H1 (cell line): ENCODE measurements around the gene KIF25. TPM values are rescaled to one million over a fixed set of nuclear protein-coding genes. Genes with fewer than 3 reads are reported as not detected.

Source experiments
- CTCF ChIA-PET: fragments of 300-600 bp; sonication (Branson Sonifier 250); formaldehyde crosslinking; loops from one replicate; lab custom pipeline; 2021; ENCODE audit not compliant: partially characterized antibody; lab: Charles Lee
- POLR2A ChIA-PET: fragments of 300-600 bp; sonication (Branson Sonifier 250); formaldehyde crosslinking; loops from one replicate; lab custom pipeline; 2021; ENCODE audit warnings: inconsistent platforms; ENCODE audit not compliant: partially characterized antibody; lab: Charles Lee
- DNase-seq, 2 experiments: peaks; one replicate each; pipeline versions ENCODE4 v3.0.0 to v3.0.0-alpha.2; 2010 to 2022; ENCODE audit warnings: low spot score in 2 of 2, low read depth in 1 of 2, mixed read lengths in 1 of 2
- FAIRE-seq: peaks from 2 replicates; lab custom pipeline; 2011; peaks lifted over from hg19 to GRCh38; lab: Jason Lieb, UNC
- H2AFZ ChIP-seq: 2 replicates; pipeline ENCODE4 v1.8.1; 2012; ENCODE audit warnings: low read length, inconsistent platforms
- H2AK5ac ChIP-seq: 2 replicates; pipeline ENCODE4 v1.6.1; 2013; ENCODE audit warnings: low read depth, low read length
- H2BK120ac ChIP-seq: replicated peaks from 2 replicates; pipeline ENCODE3; 2013; ENCODE audit warnings: low read depth, low read length, inconsistent platforms
- H2BK12ac ChIP-seq: 2 replicates; pipeline ENCODE4 v1.6.1; 2013; ENCODE audit warnings: low read depth, low read length
- H2BK15ac ChIP-seq: 2 replicates; pipeline ENCODE4 v1.6.1; 2013; ENCODE audit warnings: low read length
- H2BK20ac ChIP-seq: 2 replicates; pipeline ENCODE4 v1.6.1; 2013; ENCODE audit warnings: low read length
- H2BK5ac ChIP-seq: 2 replicates; pipeline ENCODE4 v1.6.1; 2013; ENCODE audit warnings: low read depth, low read length
- H3K14ac ChIP-seq: 2 replicates; pipeline ENCODE4 v1.6.1; 2013; ENCODE audit warnings: inconsistent platforms; ENCODE audit not compliant: insufficient read length
- H3K18ac ChIP-seq: 2 replicates; pipeline ENCODE4 v1.6.1; 2013; ENCODE audit warnings: low read length; ENCODE audit errors: extremely low read depth
- H3K23ac ChIP-seq: 2 replicates; pipeline ENCODE4 v1.6.1; 2013; ENCODE audit warnings: inconsistent platforms; ENCODE audit not compliant: insufficient read length
- H3K23me2 ChIP-seq: 2 replicates; pipeline ENCODE4 v1.6.1; 2013; ENCODE audit warnings: low read depth, low read length
- H3K27ac ChIP-seq: 2 replicates; pipeline ENCODE4 v1.6.1; 2011; ENCODE audit warnings: low read depth, low read length, inconsistent platforms
- H3K27me3 ChIP-seq, 4 experiments: replicated peaks in 1 of 4; 1 replicate in 1 of 4; 2 replicates in 3 of 4; pipeline versions ENCODE4 v1.6.1 to v1.8.1; 2011 to 2013; ENCODE audit warnings: low read length in 3 of 4, mild to moderate bottlenecking in 3 of 4, inconsistent platforms in 2 of 4, mixed read lengths in 2 of 4, moderate library complexity in 1 of 4; ENCODE audit not compliant: control insufficient read depth in 3 of 4, insufficient read depth in 3 of 4; ENCODE audit errors: extremely low read depth in 1 of 4
- H3K36me3 ChIP-seq, 4 experiments: 2 replicates each; pipeline versions ENCODE4 v1.6.1 to v1.8.1; 2011 to 2013; ENCODE audit warnings: mild to moderate bottlenecking in 4 of 4, low read length in 3 of 4, moderate library complexity in 2 of 4, control low read depth in 1 of 4, inconsistent platforms in 1 of 4; ENCODE audit not compliant: insufficient read depth in 4 of 4, control insufficient read depth in 2 of 4
- H3K4ac ChIP-seq: replicated peaks from 2 replicates; pipeline ENCODE3; 2013; ENCODE audit warnings: low read length, low read depth, mixed read lengths, inconsistent platforms; ENCODE audit not compliant: insufficient read length
- H3K4me1 ChIP-seq, 4 experiments: replicated peaks in 1 of 4; 1 replicate in 1 of 4; 2 replicates in 3 of 4; pipeline versions ENCODE4 v1.6.1 to v1.8.1; 2011 to 2013; ENCODE audit warnings: low read length in 3 of 4, inconsistent platforms in 2 of 4, mixed read lengths in 1 of 4; ENCODE audit not compliant: insufficient read depth in 4 of 4, control insufficient read depth in 3 of 4
- H3K4me2 ChIP-seq, 2 experiments: 2 replicates each; pipeline versions ENCODE4 v1.6.1 to v1.8.1; 2011 to 2013; ENCODE audit warnings: low read depth in 2 of 2, low read length in 2 of 2, control low read depth in 1 of 2, inconsistent platforms in 1 of 2, mild to moderate bottlenecking in 1 of 2; ENCODE audit not compliant: insufficient read depth in 1 of 2
- H3K4me3 ChIP-seq, 4 experiments: fragments of 200-600, 300-600 bp in 1 of 4; sonication (generic), shearing (Covaris generic), sonication (Bioruptor Twin) in 1 of 4; 2 replicates each; pipeline versions ENCODE4 v1.5.1 to v1.8.1; 2011 to 2016; ENCODE audit warnings: low read length in 4 of 4, low read depth in 3 of 4, control low read depth in 2 of 4, inconsistent platforms in 2 of 4, mild to moderate bottlenecking in 2 of 4, mixed read lengths in 1 of 4, moderate library complexity in 1 of 4; ENCODE audit not compliant: insufficient read depth in 2 of 4; ENCODE audit errors: extremely low read depth in 1 of 4
- H3K56ac ChIP-seq: replicated peaks from 2 replicates; pipeline ENCODE3; 2013; ENCODE audit warnings: low read depth, mild to moderate bottlenecking, mixed read lengths, low read length, inconsistent platforms; ENCODE audit not compliant: insufficient read length
- H3K79me1 ChIP-seq: 2 replicates; pipeline ENCODE4 v1.6.1; 2013; ENCODE audit warnings: low read depth, low read length, control low read depth
- H3K79me2 ChIP-seq, 2 experiments: 2 replicates each; pipeline versions ENCODE4 v1.6.1 to v1.8.1; 2012 to 2013; ENCODE audit warnings: low read length in 2 of 2, mild to moderate bottlenecking in 2 of 2, inconsistent platforms in 1 of 2; ENCODE audit not compliant: insufficient read depth in 2 of 2, control insufficient read depth in 1 of 2
- H3K9ac ChIP-seq, 4 experiments: replicated peaks in 1 of 4; 1 replicate in 1 of 4; 2 replicates in 3 of 4; pipeline versions ENCODE4 v1.6.1 to v1.8.1; 2011 to 2013; ENCODE audit warnings: low read depth in 3 of 4, low read length in 3 of 4, control low read depth in 2 of 4, mild to moderate bottlenecking in 2 of 4, moderate library complexity in 2 of 4, inconsistent platforms in 1 of 4; ENCODE audit errors: extremely low read depth in 1 of 4
- H3K9me3 ChIP-seq, 2 experiments: 2 replicates each; pipeline versions ENCODE4 v1.6.1 to v1.8.1; 2012 to 2013; ENCODE audit warnings: mild to moderate bottlenecking in 2 of 2, moderate library complexity in 2 of 2, control low read depth in 1 of 2, inconsistent platforms in 1 of 2, low read depth in 1 of 2, low read length in 1 of 2, mixed read lengths in 1 of 2; ENCODE audit not compliant: insufficient read depth in 2 of 2
- H4K20me1 ChIP-seq, 2 experiments: replicated peaks in 1 of 2; 2 replicates each; pipeline versions ENCODE3 to v1.8.1; 2011 to 2013; ENCODE audit warnings: inconsistent platforms in 2 of 2, low read length in 2 of 2, mild to moderate bottlenecking in 1 of 2; ENCODE audit not compliant: insufficient read depth in 2 of 2, control insufficient read depth in 1 of 2
- H4K5ac ChIP-seq: 2 replicates; pipeline ENCODE4 v1.6.1; 2013; ENCODE audit warnings: low read length, low read depth, mixed read lengths, inconsistent platforms; ENCODE audit not compliant: insufficient read length
- H4K8ac ChIP-seq: 2 replicates; pipeline ENCODE4 v1.8.0; 2013; ENCODE audit warnings: mild to moderate bottlenecking, moderate library complexity, low read length, inconsistent platforms; ENCODE audit not compliant: insufficient read depth; ENCODE audit errors: extremely low read depth
- H4K91ac ChIP-seq: replicated peaks from 2 replicates; pipeline ENCODE3; 2013; ENCODE audit warnings: low read length, mixed read lengths, inconsistent platforms; ENCODE audit not compliant: insufficient read length
- ASH2L ChIP-seq: fragments of 200-600, 300-600 bp; sonication (generic); IDR thresholded peaks from one replicate; pipeline ENCODE4 v1.7.1; 2017; ENCODE audit warnings: low read length
- CBX5 ChIP-seq: fragments of 300-800, 300-1000 bp; sonication (generic); IDR thresholded peaks from 2 replicates; pipeline ENCODE4 v1.7.1; 2016; ENCODE audit warnings: antibody characterized with exemption, low read length, low read depth
- CBX8 ChIP-seq: fragments of 300-800, 300-1000 bp; sonication (generic); IDR thresholded peaks from 2 replicates; pipeline ENCODE4 v1.7.1; 2016; ENCODE audit warnings: low read depth, low read length, borderline replicate concordance
- CHD1 ChIP-seq: IDR thresholded peaks from 2 replicates; pipeline ENCODE4 v1.6.1; 2012; ENCODE audit warnings: low read depth, low read length, improper control_type of control experiment
- EGR1 ChIP-seq: IDR thresholded peaks from 2 replicates; pipeline ENCODE4 v1.6.1; 2011; ENCODE audit warnings: low read depth, low read length, borderline replicate concordance
- KDM1A ChIP-seq: fragments of 200-600, 300-600 bp; sonication (generic); IDR thresholded peaks from 2 replicates; pipeline ENCODE4 v1.7.1; 2016; ENCODE audit warnings: mild to moderate bottlenecking, low read length, borderline replicate concordance
- PHF8 ChIP-seq: fragments of 200-600 bp; sonication (generic); conservative IDR thresholded peaks from 2 replicates; pipeline ENCODE4 v1.7.1; 2012; ENCODE audit warnings: low read depth, mild to moderate bottlenecking, inconsistent platforms, low read length, moderate library complexity
- RNF2 ChIP-seq: fragments of 200-900, 300-1000 bp; sonication (generic); IDR thresholded peaks from 2 replicates; pipeline ENCODE4 v1.7.1; 2016; ENCODE audit warnings: borderline replicate concordance, low read depth, mild to moderate bottlenecking, antibody characterized with exemption, low read length; ENCODE audit not compliant: poor library complexity, severe bottlenecking; ENCODE audit errors: missing control alignments
- SIX5 ChIP-seq: IDR thresholded peaks from 2 replicates; pipeline ENCODE4 v1.6.1; 2011; ENCODE audit warnings: mild to moderate bottlenecking, low read depth, low read length
- SP1 ChIP-seq: IDR thresholded peaks from 2 replicates; pipeline ENCODE4 v1.6.1; 2011; ENCODE audit warnings: low read depth, low read length
- ZNF274 ChIP-seq: IDR thresholded peaks from 2 replicates; pipeline ENCODE4 v1.7.0; 2012; ENCODE audit warnings: low read length, borderline replicate concordance; ENCODE audit errors: extremely low read depth
- WGBS, 2 experiments: shearing (Covaris generic) in 1 of 2; methylation state at CpG; one replicate each; pipeline versions ENCODE4 v1.1.6 to v1.1.7; 2013 to 2015; ENCODE audit warnings: low lambda C conversion rate in 2 of 2, mixed read lengths in 2 of 2, inconsistent platforms in 1 of 2, low coverage in 1 of 2, missing lambda C conversion rate in 1 of 2; ENCODE audit not compliant: insufficient replicate concordance in 2 of 2, insufficient coverage in 1 of 2, insufficient read length in 1 of 2; ENCODE audit errors: extremely low coverage in 1 of 2, missing lambda C conversion rate in 1 of 2; 5-methylcytosine and 5-hydroxymethylcytosine counted together
- polyA plus RNA-seq, 7 experiments: library from polyadenylated mRNA; depleted of rRNA in 3 of 7; stranded (reverse) in 5 of 7; unstranded in 2 of 7; fragments of >200 nt in 5 of 7; fragments of 200-250 nt in 2 of 7; gene quantifications; 1 replicate in 5 of 7; 2 replicates in 1 of 7; 4 replicates in 1 of 7; pipeline versions ENCODE4 v1.2.1 to v1.2.3, GENCODE V29; 2011 to 2013; ENCODE audit warnings: missing spikeins in 2 of 7, mixed read lengths in 2 of 7
- total RNA-seq: library from RNA; stranded (reverse); fragmentation: NEBNext Ultra II Directional; extraction: Animal tissue kit (Norgen Biotek cat#: 25700); gene quantifications from 2 replicates; pipeline ENCODE4 v1.2.1, GENCODE V29; 2021
- TF ChIP-seq, protein P1 (sequence below): IDR thresholded peaks from 2 replicates; pipeline ENCODE4 v1.6.1; 2011; ENCODE audit warnings: low read depth, mild to moderate bottlenecking, low read length; ENCODE audit not compliant: insufficient read depth
- TF ChIP-seq, protein P2 (sequence below): IDR thresholded peaks from 2 replicates; pipeline ENCODE4 v1.6.1; 2012; ENCODE audit warnings: inconsistent platforms

The KIF25 gene
- total and polyA plus RNA-seq, 2 of the 8 experiments (the other 6 are each of a cell fraction or from before 2014, with no cell fraction given): 1.5 to 2.0 TPM

DNA sequence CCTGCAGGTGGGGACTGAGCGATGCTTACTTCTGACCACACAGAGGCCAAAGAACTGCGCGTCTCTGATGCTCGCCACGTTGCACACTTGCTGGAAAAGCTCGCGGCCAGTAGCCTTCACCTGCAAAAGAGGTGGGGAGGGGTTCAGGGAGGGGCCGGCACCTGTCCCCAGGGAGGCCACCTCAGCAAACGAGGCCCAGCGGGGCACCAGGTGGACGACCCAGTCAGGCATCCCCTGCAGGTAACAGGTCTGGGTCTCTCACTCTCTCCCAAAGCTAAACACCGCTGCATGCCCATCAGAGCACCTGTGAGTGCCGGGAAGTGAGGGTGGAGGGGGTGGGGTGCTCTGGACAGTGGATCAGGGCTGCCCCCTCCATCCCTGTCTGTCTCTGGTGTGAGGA, 77.7 kb downstream of the KIF25 start:
- Histone ChIP-seq H3K4me2 (no peak overlapping the region), H2BK12ac (no peak overlapping the region), H4K91ac (peak overlapping the region; percentile 93), H4K5ac (no peak overlapping the region), H4K20me1 (peaks cover 0 to 6% of the 10 kb centered on the region in 2 experiments), H3K23me2 (no peaks in the 10 kb centered on the region; the same call in 1 of the 2 replicates), H2AK5ac (no peak overlapping the region), H3K4me1 (peaks cover 0 to 6% (median 1%) of the 10 kb centered on the region in 4 experiments; a peak in 2 of 7 replicates), H3K36me3 (no peaks in the 10 kb centered on the region; a peak in 1 of 8 replicates), H2AFZ (no peak overlapping the region), H3K4ac (no peak overlapping the region), H3K56ac (no peak overlapping the region), H2BK120ac (no peak overlapping the region), H2BK20ac (no peak overlapping the region), H3K27ac (no peak overlapping the region), H3K9me3 (no peaks in the 10 kb centered on the region), H3K4me3 (no peak overlapping the region), H3K79me1 (no peaks in the 10 kb centered on the region), H3K27me3 (no peaks in the 10 kb centered on the region), H3K79me2 (no peaks in the 10 kb centered on the region), H3K18ac (no peak overlapping the region), H4K8ac (peak overlapping the region; percentile 57; the same call in 1 of the 2 replicates), H2BK15ac (no peak overlapping the region), H3K14ac (no peak overlapping the region), H3K9ac (no peak overlapping the region; a peak in 1 of 7 replicates), H2BK5ac (no peak overlapping the region), H3K23ac (no peak overlapping the region)
- FAIRE-seq: no peak
- ChIA-PET POLR2A (no interaction called here), CTCF (interaction anchor here (0.8 kb wide), 2 partner anchors 14 to 57 kb away, joined by 3 to 4 read pairs; no protein-coding TSS in a partner anchor)
- DNase-seq: no peak
- 86% methylated on average over 13 of the region's 13 CpGs; no CpG with 5 or more reads in 1 of the 2 experiments for WGBS, 2 experiments
- no peak for TF ChIP-seq SP1
- TF ChIP-seq, protein P1, sequence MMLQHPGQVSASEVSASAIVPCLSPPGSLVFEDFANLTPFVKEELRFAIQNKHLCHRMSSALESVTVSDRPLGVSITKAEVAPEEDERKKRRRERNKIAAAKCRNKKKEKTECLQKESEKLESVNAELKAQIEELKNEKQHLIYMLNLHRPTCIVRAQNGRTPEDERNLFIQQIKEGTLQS: no peak
- TF ChIP-seq RNF2: no peak
- no peak for TF ChIP-seq EGR1
- no peak for TF ChIP-seq ASH2L
- no peak for TF ChIP-seq ZNF274
- TF ChIP-seq CHD1: no peak
- no peak for TF ChIP-seq KDM1A
- TF ChIP-seq SIX5: no peak
- no peak for TF ChIP-seq PHF8
- no peak for TF ChIP-seq CBX8
- TF ChIP-seq, protein P2, sequence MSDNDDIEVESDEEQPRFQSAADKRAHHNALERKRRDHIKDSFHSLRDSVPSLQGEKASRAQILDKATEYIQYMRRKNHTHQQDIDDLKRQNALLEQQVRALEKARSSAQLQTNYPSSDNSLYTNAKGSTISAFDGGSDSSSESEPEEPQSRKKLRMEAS: no peak
- TF ChIP-seq CBX5: no peak
